HepG2 (cell line): ENCODE measurements around the gene CFTR. TPM values are rescaled to one million over a fixed set of nuclear protein-coding genes. Genes with fewer than 3 reads are reported as not detected.

Experiments
- ASH2L ChIP-seq: fragments of 300-600, 200-600 bp; sonication (generic); IDR thresholded peaks from 2 replicates; pipeline ENCODE4 v1.7.0; 2017; ENCODE audit warnings: low read depth, mild to moderate bottlenecking, moderate library complexity, mixed read lengths, low read length; ENCODE audit not compliant: insufficient read length
- CAMTA2 ChIP-seq: sonication (generic); formaldehyde crosslinking; IDR thresholded peaks from 2 replicates; pipeline ENCODE4 v1.4.0; 2020; ENCODE audit warnings: mild to moderate bottlenecking, missing genetic modification reagents, borderline replicate concordance
- CEBPB ChIP-seq: IDR thresholded peaks from 2 replicates; pipeline ENCODE4 v1.6.1; 2011; ENCODE audit warnings: low read depth, low read length, improper control_type of control experiment, borderline replicate concordance
- FOXA1 ChIP-seq, 2 experiments: fragments of 450-650 bp in 1 of 2; sonication (generic) in 1 of 2; formaldehyde crosslinking in 1 of 2; IDR thresholded peaks; 2 replicates each; pipeline versions ENCODE4 v1.4.0 to v1.6.1; 2016 to 2020; ENCODE audit warnings: missing genetic modification reagents in 1 of 2
- GABPA ChIP-seq, 2 experiments: IDR thresholded peaks; 2 replicates each; pipeline ENCODE4 v1.6.1; 2011 to 2016; ENCODE audit warnings: low read depth in 2 of 2, low read length in 1 of 2, missing biosample characterization in 1 of 2, missing genetic modification characterization in 1 of 2
- IKZF4 ChIP-seq: sonication (generic); formaldehyde crosslinking; IDR thresholded peaks from 2 replicates; pipeline ENCODE4 v1.5.1; 2020; ENCODE audit warnings: borderline replicate concordance, mild to moderate bottlenecking, low read depth, missing genetic modification reagents; ENCODE audit errors: not compliant biosample characterization
- SPEN ChIP-seq: sonication (generic); formaldehyde crosslinking; IDR thresholded peaks from 2 replicates; pipeline ENCODE4 v1.5.1; 2020; ENCODE audit warnings: low read depth, mild to moderate bottlenecking, missing genetic modification reagents
- TMF1 ChIP-seq: sonication (generic); formaldehyde crosslinking; IDR thresholded peaks from 2 replicates; pipeline ENCODE4 v1.8.1; 2022; ENCODE audit warnings: low read depth, missing genetic modification reagents
- ZNF10 ChIP-seq: sonication (generic); formaldehyde crosslinking; IDR thresholded peaks from 2 replicates; pipeline ENCODE4 v1.4.0; 2020; ENCODE audit warnings: mild to moderate bottlenecking, low read depth, missing genetic modification reagents, borderline replicate concordance
- ZNF17 ChIP-seq: sonication (generic); formaldehyde crosslinking; IDR thresholded peaks from 2 replicates; pipeline ENCODE4 v1.5.0; 2020; ENCODE audit warnings: mild to moderate bottlenecking, missing genetic modification reagents
- ZNF558 ChIP-seq: sonication (generic); formaldehyde crosslinking; IDR thresholded peaks from 2 replicates; pipeline ENCODE4 v1.9.0; 2022; ENCODE audit warnings: mild to moderate bottlenecking, missing genetic modification reagents, borderline replicate concordance
- polyA plus RNA-seq, 8 experiments: library from polyadenylated mRNA; depleted of rRNA in 3 of 8; stranded (reverse) in 7 of 8; unstranded in 1 of 8; fragments of >200 nt; fragmentation: Illumina TruSeq in 4 of 8; extraction: Trizol in 4 of 8; gene quantifications; 2 replicates each; pipeline versions ENCODE4 v1.2.1 to v1.2.3, GENCODE V29; 2011 to 2016; ENCODE audit warnings: low read depth in 4 of 8, missing spikeins in 1 of 8, mixed read lengths in 1 of 8; ENCODE audit not compliant: insufficient read depth in 1 of 8
- total RNA-seq, 5 experiments: library from RNA; depleted of rRNA; stranded (reverse); fragments of >200 nt; fragmentation: Illumina TruSeq; extraction: Trizol; gene quantifications; 2 replicates each; pipeline ENCODE4 v1.2.3, GENCODE V29; 2016; ENCODE audit warnings: low read depth in 1 of 5
- TF ChIP-seq, protein P1 (sequence below): sonication (generic); formaldehyde crosslinking; IDR thresholded peaks from 2 replicates; pipeline ENCODE4 v1.4.0; 2020; ENCODE audit warnings: missing genetic modification reagents

CFTR gene
- total and polyA plus RNA-seq, 2 of the 13 experiments (the other 11 are each of a cell fraction or from before 2014, with no cell fraction given), result not detected

DNA sequence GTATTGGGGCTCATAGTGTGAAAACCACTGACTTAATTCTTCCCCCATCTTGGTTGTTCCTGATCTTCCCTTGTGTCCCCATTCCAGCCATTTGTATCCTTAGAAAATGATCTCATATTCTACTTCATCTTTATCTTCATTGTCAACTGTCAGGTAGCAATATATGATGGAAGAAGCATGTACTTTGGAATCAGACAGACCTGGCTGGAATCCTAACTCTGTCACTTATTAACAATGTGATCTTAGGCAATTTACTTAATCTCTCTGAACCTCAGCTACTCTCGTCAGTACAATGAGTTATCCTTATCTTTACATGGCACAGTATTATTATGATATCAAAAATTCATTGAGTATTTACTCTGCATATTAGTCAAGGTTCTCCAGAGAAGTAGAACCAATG lies 10.1 kb downstream of the CFTR start (continued):
- TF ChIP-seq IKZF4 (CRISPR knock-in tag) (no peak), ASH2L (no peak), CEBPB (peak; percentile 37; the same call in 1 of the 2 replicates), CAMTA2 (CRISPR knock-in tag) (no peak), GABPA (IDR thresholded peaks at IDR 0.05; ENCODE audit: low read depth, low read length) (no peak), GABPA (CRISPR knock-in tag; IDR thresholded peaks at IDR 0.05; ENCODE audit: low read depth) (no peak), FOXA1 (IDR thresholded peaks at IDR 0.05) (no peak), FOXA1 (CRISPR knock-in tag; IDR thresholded peaks at IDR 0.05) (no peak), ZNF17 (CRISPR knock-in tag) (no peak), ZNF558 (CRISPR knock-in tag) (no peak), SPEN (CRISPR knock-in tag) (no peak), TMF1 (CRISPR knock-in tag) (no peak), ZNF10 (CRISPR knock-in tag) (no peak)
- TF ChIP-seq, protein P1, sequence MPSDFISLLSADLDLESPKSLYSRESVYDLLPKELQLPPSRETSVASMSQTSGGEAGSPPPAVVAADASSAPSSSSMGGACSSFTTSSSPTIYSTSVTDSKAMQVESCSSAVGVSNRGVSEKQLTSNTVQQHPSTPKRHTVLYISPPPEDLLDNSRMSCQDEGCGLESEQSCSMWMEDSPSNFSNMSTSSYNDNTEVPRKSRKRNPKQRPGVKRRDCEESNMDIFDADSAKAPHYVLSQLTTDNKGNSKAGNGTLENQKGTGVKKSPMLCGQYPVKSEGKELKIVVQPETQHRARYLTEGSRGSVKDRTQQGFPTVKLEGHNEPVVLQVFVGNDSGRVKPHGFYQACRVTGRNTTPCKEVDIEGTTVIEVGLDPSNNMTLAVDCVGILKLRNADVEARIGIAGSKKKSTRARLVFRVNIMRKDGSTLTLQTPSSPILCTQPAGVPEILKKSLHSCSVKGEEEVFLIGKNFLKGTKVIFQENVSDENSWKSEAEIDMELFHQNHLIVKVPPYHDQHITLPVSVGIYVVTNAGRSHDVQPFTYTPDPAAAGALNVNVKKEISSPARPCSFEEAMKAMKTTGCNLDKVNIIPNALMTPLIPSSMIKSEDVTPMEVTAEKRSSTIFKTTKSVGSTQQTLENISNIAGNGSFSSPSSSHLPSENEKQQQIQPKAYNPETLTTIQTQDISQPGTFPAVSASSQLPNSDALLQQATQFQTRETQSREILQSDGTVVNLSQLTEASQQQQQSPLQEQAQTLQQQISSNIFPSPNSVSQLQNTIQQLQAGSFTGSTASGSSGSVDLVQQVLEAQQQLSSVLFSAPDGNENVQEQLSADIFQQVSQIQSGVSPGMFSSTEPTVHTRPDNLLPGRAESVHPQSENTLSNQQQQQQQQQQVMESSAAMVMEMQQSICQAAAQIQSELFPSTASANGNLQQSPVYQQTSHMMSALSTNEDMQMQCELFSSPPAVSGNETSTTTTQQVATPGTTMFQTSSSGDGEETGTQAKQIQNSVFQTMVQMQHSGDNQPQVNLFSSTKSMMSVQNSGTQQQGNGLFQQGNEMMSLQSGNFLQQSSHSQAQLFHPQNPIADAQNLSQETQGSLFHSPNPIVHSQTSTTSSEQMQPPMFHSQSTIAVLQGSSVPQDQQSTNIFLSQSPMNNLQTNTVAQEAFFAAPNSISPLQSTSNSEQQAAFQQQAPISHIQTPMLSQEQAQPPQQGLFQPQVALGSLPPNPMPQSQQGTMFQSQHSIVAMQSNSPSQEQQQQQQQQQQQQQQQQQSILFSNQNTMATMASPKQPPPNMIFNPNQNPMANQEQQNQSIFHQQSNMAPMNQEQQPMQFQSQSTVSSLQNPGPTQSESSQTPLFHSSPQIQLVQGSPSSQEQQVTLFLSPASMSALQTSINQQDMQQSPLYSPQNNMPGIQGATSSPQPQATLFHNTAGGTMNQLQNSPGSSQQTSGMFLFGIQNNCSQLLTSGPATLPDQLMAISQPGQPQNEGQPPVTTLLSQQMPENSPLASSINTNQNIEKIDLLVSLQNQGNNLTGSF (CRISPR knock-in tag), result no peak
